Measurements from ENCODE around the gene SIGLEC8. TPM values are rescaled to one million over a fixed set of nuclear protein-coding genes. Genes with fewer than 3 reads are reported as not detected.
A peak's percentile ranks its signal among the peaks of the same experiment; 100 is the strongest.

SIGLEC8 gene
- total RNA-seq, 1 experiment from 2014 or later: not detected

DNA sequence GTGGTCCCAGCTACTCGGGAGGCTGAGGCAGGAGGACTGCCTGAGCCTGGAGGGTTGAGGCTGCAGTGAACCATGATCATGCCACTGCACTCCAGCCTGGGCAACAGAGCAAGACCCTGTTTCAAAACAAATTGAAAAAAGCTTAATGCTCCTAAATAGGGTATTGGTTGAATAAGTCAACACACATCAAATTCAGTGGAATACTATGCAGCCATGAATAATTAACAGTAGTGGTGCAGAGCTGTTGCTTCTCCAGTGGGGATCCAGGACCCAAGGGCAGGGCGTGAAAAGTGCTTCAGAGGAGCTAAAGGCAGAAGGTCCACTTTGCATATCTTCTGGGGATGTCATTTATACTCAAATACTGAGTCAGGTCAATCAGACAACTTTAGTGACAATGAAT, 18.2 kb downstream of the SIGLEC8 start:
- Histone ChIP-seq H2AFZ (ENCODE audit: low read length) (no peak overlapping the region), H3K4me3 (ENCODE audit: low read length) (no peak overlapping the region), H3K4me1 (ENCODE audit: insufficient read depth, low read length) (peaks cover 17% of the 10 kb centered on the region), H3K9me3 (ENCODE audit: low read length) (no peaks in the 10 kb centered on the region), H3K4me2 (ENCODE audit: low read length) (no peak overlapping the region), H3K36me3 (ENCODE audit: low read depth, low read length) (no peaks in the 10 kb centered on the region), H4K20me1 (ENCODE audit: low read length) (no peaks in the 10 kb centered on the region), H3F3A (ENCODE audit: low read length, unreplicated experiment) (no peaks in the 10 kb centered on the region), H3K27me3 (ENCODE audit: low read length) (peaks cover 66% of the 10 kb centered on the region), H3K9me2 (replicated peaks; ENCODE audit: low read length) (no peaks in the 10 kb centered on the region), H3K27ac (ENCODE audit: low read length) (no peak overlapping the region), H3K79me2 (ENCODE audit: low read length) (no peaks in the 10 kb centered on the region), H3K9ac (ENCODE audit: low read length) (no peak overlapping the region)
- ATAC-seq (no peak), DNase-seq (no peak)
- TF ChIP-seq, protein P1, sequence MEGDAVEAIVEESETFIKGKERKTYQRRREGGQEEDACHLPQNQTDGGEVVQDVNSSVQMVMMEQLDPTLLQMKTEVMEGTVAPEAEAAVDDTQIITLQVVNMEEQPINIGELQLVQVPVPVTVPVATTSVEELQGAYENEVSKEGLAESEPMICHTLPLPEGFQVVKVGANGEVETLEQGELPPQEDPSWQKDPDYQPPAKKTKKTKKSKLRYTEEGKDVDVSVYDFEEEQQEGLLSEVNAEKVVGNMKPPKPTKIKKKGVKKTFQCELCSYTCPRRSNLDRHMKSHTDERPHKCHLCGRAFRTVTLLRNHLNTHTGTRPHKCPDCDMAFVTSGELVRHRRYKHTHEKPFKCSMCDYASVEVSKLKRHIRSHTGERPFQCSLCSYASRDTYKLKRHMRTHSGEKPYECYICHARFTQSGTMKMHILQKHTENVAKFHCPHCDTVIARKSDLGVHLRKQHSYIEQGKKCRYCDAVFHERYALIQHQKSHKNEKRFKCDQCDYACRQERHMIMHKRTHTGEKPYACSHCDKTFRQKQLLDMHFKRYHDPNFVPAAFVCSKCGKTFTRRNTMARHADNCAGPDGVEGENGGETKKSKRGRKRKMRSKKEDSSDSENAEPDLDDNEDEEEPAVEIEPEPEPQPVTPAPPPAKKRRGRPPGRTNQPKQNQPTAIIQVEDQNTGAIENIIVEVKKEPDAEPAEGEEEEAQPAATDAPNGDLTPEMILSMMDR (conservative IDR thresholded peaks at IDR 0.05; ENCODE audit: low read depth, low read length): no peak
- no peak for TF ChIP-seq EZH2 (IDR thresholded peaks at IDR 0.05; ENCODE audit: low read length, unreplicated experiment)
- no peak for TF ChIP-seq EZH2phosphoT487 (IDR thresholded peaks at IDR 0.05; ENCODE audit: borderline replicate concordance, low read length)
- ChIA-PET POLR2A (ENCODE audit: unreplicated experiment) (no interaction called here), CTCF (interaction anchor here (0.5 to 0.7 kb wide), 3 partner anchors 46 to 217 kb away, joined by 3 to 6 read pairs (median 4); no protein-coding TSS in a partner anchor)
- no TSS peak for BruUV-seq (replicated peaks)
- intact Hi-C loops (cut with micrococcal nuclease): no loop called here

DNA sequence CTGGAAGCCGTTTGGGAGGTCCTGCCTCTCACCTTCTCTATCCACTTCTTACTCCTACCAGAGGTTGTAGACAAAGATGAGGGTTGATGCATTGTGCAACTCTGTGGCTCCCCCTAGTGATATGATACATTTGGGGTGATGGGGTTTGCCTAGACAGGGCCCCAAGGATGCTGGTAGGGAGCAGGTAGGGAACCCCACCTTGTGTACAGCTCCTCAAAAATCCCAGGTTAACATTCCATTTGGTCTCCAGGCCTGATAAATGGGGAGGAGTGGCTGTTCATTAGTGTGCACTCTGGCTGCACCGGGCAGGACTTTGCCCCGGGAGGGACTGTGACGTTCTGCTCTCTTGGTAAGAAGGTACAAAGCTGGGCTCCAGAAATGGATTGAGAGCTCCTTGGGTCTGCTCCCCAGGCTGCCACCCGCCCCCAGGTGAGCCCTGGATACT, 19.2 kb downstream of the SIGLEC8 start:
- intact Hi-C loops (cut with micrococcal nuclease): loop anchor here (1.0 to 10.0 kb wide), 4 partner anchors 16 to 100 kb away; no protein-coding TSS in a partner anchor
- peak; percentile 25 for ATAC-seq

DNA sequence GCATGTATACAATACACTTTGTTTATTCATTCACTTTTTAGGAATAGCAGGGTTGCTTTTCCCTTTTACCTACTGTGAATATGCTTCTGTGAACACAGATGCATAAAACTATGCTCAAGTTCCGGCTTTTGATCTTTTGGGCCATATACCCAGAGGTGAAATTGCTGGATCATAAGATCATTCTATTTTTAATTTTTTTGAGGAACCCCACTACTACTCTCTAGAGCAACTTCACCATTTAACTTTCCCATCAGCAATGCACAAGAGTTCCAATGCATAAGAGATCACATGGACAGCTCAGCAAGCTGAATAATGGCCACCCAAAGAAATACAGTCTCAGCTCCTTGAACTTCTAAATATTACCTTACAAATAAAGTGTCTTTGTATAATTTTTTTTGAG, 23.8 kb downstream of the SIGLEC8 start:
- no peaks in the 10 kb centered on the region for H3K9me2 ChIP-seq (replicated peaks; ENCODE audit: low read length)
- H3K9me3 ChIP-seq (ENCODE audit: low read length): no peaks in the 10 kb centered on the region
- H3K36me3 ChIP-seq (ENCODE audit: low read depth, low read length): no peaks in the 10 kb centered on the region
- ATAC-seq: no peak
- H3K4me2 ChIP-seq (ENCODE audit: low read length): no peak overlapping the region
- no TSS peak for BruUV-seq (replicated peaks)
- H3K27me3 ChIP-seq (ENCODE audit: low read length): peaks cover 61% of the 10 kb centered on the region
- POLR2A ChIA-PET (ENCODE audit: unreplicated experiment): no interaction called here
- intact Hi-C loops (cut with micrococcal nuclease): loop anchor here (10.0 kb wide), 1 partner anchor 80 kb away; no protein-coding TSS in a partner anchor
- TF ChIP-seq, protein P1 (conservative IDR thresholded peaks at IDR 0.05; ENCODE audit: low read depth, low read length): no peak
- no peak for TF ChIP-seq EZH2 (IDR thresholded peaks at IDR 0.05; ENCODE audit: low read length, unreplicated experiment)
- TF ChIP-seq EZH2phosphoT487 (IDR thresholded peaks at IDR 0.05; ENCODE audit: borderline replicate concordance, low read length): no peak
- CTCF ChIA-PET: no interaction called here
- H3K4me1 ChIP-seq (ENCODE audit: insufficient read depth, low read length): no peaks in the 10 kb centered on the region
- DNase-seq: no peak
- no peak overlapping the region for H3K27ac ChIP-seq (ENCODE audit: low read length)
- H3K79me2 ChIP-seq (ENCODE audit: low read length): no peaks in the 10 kb centered on the region
- no peak overlapping the region for H3K9ac ChIP-seq (ENCODE audit: low read length)
- no peaks in the 10 kb centered on the region for H4K20me1 ChIP-seq (ENCODE audit: low read length)
- H2AFZ ChIP-seq (ENCODE audit: low read length): no peak overlapping the region
- no peak overlapping the region for H3K4me3 ChIP-seq (ENCODE audit: low read length)
- H3F3A ChIP-seq (ENCODE audit: low read length, unreplicated experiment): no peaks in the 10 kb centered on the region

More for the DNA sequence above, 19.2 kb downstream of the SIGLEC8 start:
- Histone ChIP-seq H3K9ac (ENCODE audit: low read length) (no peak overlapping the region), H2AFZ (ENCODE audit: low read length) (no peak overlapping the region), H3F3A (ENCODE audit: low read length, unreplicated experiment) (no peaks in the 10 kb centered on the region), H3K36me3 (ENCODE audit: low read depth, low read length) (no peaks in the 10 kb centered on the region), H3K79me2 (ENCODE audit: low read length) (no peaks in the 10 kb centered on the region), H3K4me2 (ENCODE audit: low read length) (no peak overlapping the region), H4K20me1 (ENCODE audit: low read length) (no peaks in the 10 kb centered on the region), H3K4me1 (ENCODE audit: insufficient read depth, low read length) (peaks cover 17% of the 10 kb centered on the region), H3K4me3 (ENCODE audit: low read length) (no peak overlapping the region), H3K27me3 (ENCODE audit: low read length) (peaks cover 72% of the 10 kb centered on the region), H3K9me2 (replicated peaks; ENCODE audit: low read length) (no peaks in the 10 kb centered on the region), H3K27ac (ENCODE audit: low read length) (no peak overlapping the region), H3K9me3 (ENCODE audit: low read length) (no peaks in the 10 kb centered on the region)
- TF ChIP-seq, protein P1 (conservative IDR thresholded peaks at IDR 0.05; ENCODE audit: low read depth, low read length): peak; percentile 74
- TF ChIP-seq EZH2phosphoT487 (IDR thresholded peaks at IDR 0.05; ENCODE audit: borderline replicate concordance, low read length): no peak
- no TSS peak for BruUV-seq (replicated peaks)
- POLR2A ChIA-PET (ENCODE audit: unreplicated experiment): no interaction called here
- peak; percentile 46 for DNase-seq
- CTCF ChIA-PET: no interaction called here

Data from PC-3 (cell line).